ENCODE results near the gene CLEC2A. TPM values are rescaled to one million over a fixed set of nuclear protein-coding genes. Genes with fewer than 3 reads are reported as not detected.
A peak's percentile ranks its signal among the peaks of the same experiment; 100 is the strongest.

CLEC2A gene
- total and polyA plus RNA-seq, 2 experiments from 2014 or later: not detected

- H3K27ac ChIP-seq (ENCODE audit: low read depth): no peak overlapping the region
Measured at GRCh38 chr12:9902539-9903228, 29.5 kb downstream of the CLEC2A start.

DNA sequence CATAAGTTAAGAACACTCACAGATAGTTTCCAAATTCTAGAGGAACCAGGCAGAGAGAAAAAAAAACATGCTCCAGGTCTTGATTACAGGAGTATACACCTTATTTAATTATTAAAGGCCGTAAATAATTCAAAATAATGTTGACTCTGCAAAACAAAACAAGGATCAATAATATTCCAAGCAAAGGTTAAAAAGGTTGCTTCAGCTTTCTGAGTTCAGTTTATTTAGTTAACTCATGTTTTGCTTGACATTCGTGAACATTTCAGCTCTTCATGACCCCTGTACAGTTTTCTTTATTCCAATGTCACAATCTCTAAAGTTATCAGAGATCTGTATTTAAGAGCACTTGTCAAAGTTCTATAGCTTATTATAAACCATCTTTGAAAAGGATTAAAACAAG is 31.2 kb downstream of the CLEC2A start:
- Mint-ChIP-seq H3K4me1 (peaks cover 7% of the 10 kb centered on the region), H3K27ac (no peak overlapping the region), H3K36me3 (ENCODE audit: low read depth) (peaks cover 28% of the 10 kb centered on the region), H3K4me3 (no peak overlapping the region), H3K9me3 (peaks cover 31% of the 10 kb centered on the region), H3K27me3 (ENCODE audit: insufficient read depth, low read depth, poor library complexity) (peaks cover 1% of the 10 kb centered on the region)
- ATAC-seq (no peak), DNase-seq (ENCODE audit: low spot score) (no peak)
- Histone ChIP-seq H3K27me3 (ENCODE audit: insufficient read depth) (no peaks in the 10 kb centered on the region), H3K4me3 (no peak overlapping the region), H3F3A (replicated peaks; ENCODE audit: low read depth) (no peaks in the 10 kb centered on the region), H3K27ac (ENCODE audit: low read depth) (no peak overlapping the region), H3K9me2 (ENCODE audit: insufficient read depth) (peaks cover 5% of the 10 kb centered on the region; the same call in 1 of the 2 replicates), H4K20me1 (replicated peaks; ENCODE audit: insufficient read depth) (no peaks in the 10 kb centered on the region), H3K4me1 (ENCODE audit: insufficient read depth) (no peaks in the 10 kb centered on the region; the same call in 1 of the 2 replicates), H3K4me2 (no peak overlapping the region), H3K36me3 (ENCODE audit: insufficient read depth) (0 out of 2 replicates have a peak, but pooled peaks cover 7% of the 10 kb centered on the region), H2AFZ (no peak overlapping the region), H3K79me2 (replicated peaks; ENCODE audit: insufficient read depth) (no peaks in the 10 kb centered on the region)
- TF ChIP-seq ZNF114 (CRISPR knock-in tag; IDR thresholded peaks at IDR 0.05) (no peak), ZNF331 (CRISPR knock-in tag; IDR thresholded peaks at IDR 0.05; ENCODE audit: low read depth) (no peak), POLR2AphosphoS5 (IDR thresholded peaks at IDR 0.05; ENCODE audit: low read depth) (no peak), JUNB (IDR thresholded peaks at IDR 0.05; ENCODE audit: unreplicated experiment) (no peak), NANOG (IDR thresholded peaks at IDR 0.05; ENCODE audit: borderline replicate concordance) (no peak), CREB1 (CRISPR knock-in tag; IDR thresholded peaks at IDR 0.05; ENCODE audit: low read depth) (no peak), ETS1 (IDR thresholded peaks at IDR 0.05) (no peak)
- TF ChIP-seq, protein P1, sequence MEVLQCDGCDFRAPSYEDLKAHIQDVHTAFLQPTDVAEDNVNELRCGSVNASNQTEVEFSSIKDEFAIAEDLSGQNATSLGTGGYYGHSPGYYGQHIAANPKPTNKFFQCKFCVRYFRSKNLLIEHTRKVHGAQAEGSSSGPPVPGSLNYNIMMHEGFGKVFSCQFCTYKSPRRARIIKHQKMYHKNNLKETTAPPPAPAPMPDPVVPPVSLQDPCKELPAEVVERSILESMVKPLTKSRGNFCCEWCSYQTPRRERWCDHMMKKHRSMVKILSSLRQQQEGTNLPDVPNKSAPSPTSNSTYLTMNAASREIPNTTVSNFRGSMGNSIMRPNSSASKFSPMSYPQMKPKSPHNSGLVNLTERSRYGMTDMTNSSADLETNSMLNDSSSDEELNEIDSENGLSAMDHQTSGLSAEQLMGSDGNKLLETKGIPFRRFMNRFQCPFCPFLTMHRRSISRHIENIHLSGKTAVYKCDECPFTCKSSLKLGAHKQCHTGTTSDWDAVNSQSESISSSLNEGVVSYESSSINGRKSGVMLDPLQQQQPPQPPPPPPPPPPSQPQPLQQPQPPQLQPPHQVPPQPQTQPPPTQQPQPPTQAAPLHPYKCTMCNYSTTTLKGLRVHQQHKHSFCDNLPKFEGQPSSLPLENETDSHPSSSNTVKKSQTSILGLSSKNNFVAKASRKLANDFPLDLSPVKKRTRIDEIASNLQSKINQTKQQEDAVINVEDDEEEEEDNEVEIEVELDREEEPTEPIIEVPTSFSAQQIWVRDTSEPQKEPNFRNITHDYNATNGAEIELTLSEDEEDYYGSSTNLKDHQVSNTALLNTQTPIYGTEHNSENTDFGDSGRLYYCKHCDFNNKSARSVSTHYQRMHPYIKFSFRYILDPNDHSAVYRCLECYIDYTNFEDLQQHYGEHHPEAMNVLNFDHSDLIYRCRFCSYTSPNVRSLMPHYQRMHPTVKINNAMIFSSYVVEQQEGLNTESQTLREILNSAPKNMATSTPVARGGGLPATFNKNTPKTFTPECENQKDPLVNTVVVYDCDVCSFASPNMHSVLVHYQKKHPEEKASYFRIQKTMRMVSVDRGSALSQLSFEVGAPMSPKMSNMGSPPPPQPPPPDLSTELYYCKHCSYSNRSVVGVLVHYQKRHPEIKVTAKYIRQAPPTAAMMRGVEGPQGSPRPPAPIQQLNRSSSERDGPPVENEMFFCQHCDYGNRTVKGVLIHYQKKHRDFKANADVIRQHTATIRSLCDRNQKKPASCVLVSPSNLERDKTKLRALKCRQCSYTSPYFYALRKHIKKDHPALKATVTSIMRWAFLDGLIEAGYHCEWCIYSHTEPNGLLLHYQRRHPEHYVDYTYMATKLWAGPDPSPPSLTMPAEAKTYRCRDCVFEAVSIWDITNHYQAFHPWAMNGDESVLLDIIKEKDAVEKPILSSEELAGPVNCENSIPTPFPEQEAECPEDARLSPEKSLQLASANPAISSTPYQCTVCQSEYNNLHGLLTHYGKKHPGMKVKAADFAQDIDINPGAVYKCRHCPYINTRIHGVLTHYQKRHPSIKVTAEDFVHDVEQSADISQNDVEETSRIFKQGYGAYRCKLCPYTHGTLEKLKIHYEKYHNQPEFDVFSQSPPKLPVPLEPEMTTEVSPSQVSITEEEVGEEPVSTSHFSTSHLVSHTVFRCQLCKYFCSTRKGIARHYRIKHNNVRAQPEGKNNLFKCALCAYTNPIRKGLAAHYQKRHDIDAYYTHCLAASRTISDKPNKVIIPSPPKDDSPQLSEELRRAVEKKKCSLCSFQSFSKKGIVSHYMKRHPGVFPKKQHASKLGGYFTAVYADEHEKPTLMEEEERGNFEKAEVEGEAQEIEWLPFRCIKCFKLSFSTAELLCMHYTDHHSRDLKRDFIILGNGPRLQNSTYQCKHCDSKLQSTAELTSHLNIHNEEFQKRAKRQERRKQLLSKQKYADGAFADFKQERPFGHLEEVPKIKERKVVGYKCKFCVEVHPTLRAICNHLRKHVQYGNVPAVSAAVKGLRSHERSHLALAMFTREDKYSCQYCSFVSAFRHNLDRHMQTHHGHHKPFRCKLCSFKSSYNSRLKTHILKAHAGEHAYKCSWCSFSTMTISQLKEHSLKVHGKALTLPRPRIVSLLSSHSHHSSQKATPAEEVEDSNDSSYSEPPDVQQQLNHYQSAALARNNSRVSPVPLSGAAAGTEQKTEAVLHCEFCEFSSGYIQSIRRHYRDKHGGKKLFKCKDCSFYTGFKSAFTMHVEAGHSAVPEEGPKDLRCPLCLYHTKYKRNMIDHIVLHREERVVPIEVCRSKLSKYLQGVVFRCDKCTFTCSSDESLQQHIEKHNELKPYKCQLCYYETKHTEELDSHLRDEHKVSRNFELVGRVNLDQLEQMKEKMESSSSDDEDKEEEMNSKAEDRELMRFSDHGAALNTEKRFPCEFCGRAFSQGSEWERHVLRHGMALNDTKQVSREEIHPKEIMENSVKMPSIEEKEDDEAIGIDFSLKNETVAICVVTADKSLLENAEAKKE (CRISPR knock-in tag; IDR thresholded peaks at IDR 0.05): no peak

More at GRCh38 chr12:9902539-9903228, 29.5 kb downstream of the CLEC2A start:
- Histone ChIP-seq H2AFZ (no peak overlapping the region), H3K4me1 (ENCODE audit: insufficient read depth) (no peaks in the 10 kb centered on the region; the same call in 1 of the 2 replicates), H3K36me3 (ENCODE audit: insufficient read depth) (0 out of 2 replicates have a peak, but pooled peaks cover 7% of the 10 kb centered on the region), H4K20me1 (replicated peaks; ENCODE audit: insufficient read depth) (no peaks in the 10 kb centered on the region), H3K4me2 (no peak overlapping the region), H3K4me3 (no peak overlapping the region), H3K79me2 (replicated peaks; ENCODE audit: insufficient read depth) (no peaks in the 10 kb centered on the region), H3K27me3 (ENCODE audit: insufficient read depth) (no peaks in the 10 kb centered on the region), H3F3A (replicated peaks; ENCODE audit: low read depth) (no peaks in the 10 kb centered on the region), H3K9me2 (ENCODE audit: insufficient read depth) (peaks cover 11% of the 10 kb centered on the region; the same call in 1 of the 2 replicates)
- TF ChIP-seq EZH2phosphoT487 (IDR thresholded peaks at IDR 0.05; ENCODE audit: unreplicated experiment) (no peak), JUNB (IDR thresholded peaks at IDR 0.05; ENCODE audit: unreplicated experiment) (no peak), ZNF114 (CRISPR knock-in tag; IDR thresholded peaks at IDR 0.05) (no peak), EZH2 (IDR thresholded peaks at IDR 0.05; ENCODE audit: low read depth, unreplicated experiment) (no peak)
- TF ChIP-seq, protein P2, sequence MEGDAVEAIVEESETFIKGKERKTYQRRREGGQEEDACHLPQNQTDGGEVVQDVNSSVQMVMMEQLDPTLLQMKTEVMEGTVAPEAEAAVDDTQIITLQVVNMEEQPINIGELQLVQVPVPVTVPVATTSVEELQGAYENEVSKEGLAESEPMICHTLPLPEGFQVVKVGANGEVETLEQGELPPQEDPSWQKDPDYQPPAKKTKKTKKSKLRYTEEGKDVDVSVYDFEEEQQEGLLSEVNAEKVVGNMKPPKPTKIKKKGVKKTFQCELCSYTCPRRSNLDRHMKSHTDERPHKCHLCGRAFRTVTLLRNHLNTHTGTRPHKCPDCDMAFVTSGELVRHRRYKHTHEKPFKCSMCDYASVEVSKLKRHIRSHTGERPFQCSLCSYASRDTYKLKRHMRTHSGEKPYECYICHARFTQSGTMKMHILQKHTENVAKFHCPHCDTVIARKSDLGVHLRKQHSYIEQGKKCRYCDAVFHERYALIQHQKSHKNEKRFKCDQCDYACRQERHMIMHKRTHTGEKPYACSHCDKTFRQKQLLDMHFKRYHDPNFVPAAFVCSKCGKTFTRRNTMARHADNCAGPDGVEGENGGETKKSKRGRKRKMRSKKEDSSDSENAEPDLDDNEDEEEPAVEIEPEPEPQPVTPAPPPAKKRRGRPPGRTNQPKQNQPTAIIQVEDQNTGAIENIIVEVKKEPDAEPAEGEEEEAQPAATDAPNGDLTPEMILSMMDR (conservative IDR thresholded peaks at IDR 0.05; ENCODE audit: low read depth in 2 of 2): no peak
- H3K4me3 Mint-ChIP-seq: no peak overlapping the region
- ATAC-seq: no peak
- H3K4me1 Mint-ChIP-seq: peaks cover 7% of the 10 kb centered on the region
- H3K27ac Mint-ChIP-seq: no peak overlapping the region
- H3K9me3 Mint-ChIP-seq: peaks cover 31% of the 10 kb centered on the region
- H3K36me3 Mint-ChIP-seq (ENCODE audit: low read depth): peaks cover 28% of the 10 kb centered on the region
- peak; percentile 34 for DNase-seq (ENCODE audit: low spot score)
- no peaks in the 10 kb centered on the region for H3K27me3 Mint-ChIP-seq (ENCODE audit: insufficient read depth, low read depth, poor library complexity)
